Iris pigment epithelial cell (primary cell): Measurements from ENCODE around the gene ANXA2.
"Not testable (repeated sequence)": the region's sequence is repeated elsewhere in the genome, so short reads cannot be mapped to it uniquely, and the experiment has no call there.

Source experiments
- DNase-seq: peaks from one replicate; pipeline ENCODE4 v3.0.0-alpha.2; 2011; ENCODE audit warnings: low read depth

Gene ANXA2

DNA sequence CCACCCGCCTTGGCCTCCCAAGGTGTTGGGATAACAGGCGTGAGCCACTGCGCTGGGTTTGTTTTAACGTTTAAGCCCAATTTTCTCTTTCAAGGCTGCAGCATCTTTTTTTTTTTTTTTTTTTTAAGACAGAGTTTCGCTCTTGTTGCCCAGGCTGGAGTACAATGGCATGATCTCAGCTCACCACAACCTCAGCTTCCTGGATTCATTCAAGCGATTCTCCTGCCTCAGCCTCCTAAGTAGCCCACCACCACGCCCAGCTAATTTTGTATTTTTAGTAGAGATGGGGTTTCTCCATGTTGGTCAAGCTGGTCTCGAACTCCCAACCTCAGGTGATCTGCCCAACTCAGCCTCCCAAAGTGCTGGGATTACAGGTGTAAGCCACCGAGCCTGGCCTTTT, 12.6 kb upstream of the ANXA2 start:
- not testable (repeated sequence) for DNase-seq

DNA sequence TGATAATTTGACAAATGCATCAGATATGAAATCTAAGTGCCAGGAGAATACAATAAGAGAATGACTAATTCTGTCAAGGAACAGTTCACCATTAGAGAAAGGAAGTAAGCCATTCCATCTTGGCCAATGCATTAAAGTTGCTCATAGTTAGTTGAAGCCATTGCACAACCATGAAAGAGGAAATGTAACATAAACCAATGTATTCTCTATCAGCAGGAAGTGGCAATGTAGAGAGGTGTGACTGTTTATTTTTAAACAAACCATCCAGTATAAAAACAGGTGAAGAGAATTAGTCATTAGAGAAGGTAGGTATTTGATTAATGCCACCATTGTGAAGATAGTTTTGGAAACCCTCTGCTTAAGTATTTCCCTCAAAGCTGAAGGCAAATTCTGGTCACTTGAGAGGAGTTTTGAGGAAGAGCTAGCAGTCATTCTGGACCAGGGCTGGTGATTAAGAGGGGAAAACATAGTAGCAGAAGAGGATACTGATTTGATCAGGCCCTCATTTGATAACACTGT, 10.7 kb upstream of the ANXA2 start:
- peak; percentile 90 for DNase-seq

DNA sequence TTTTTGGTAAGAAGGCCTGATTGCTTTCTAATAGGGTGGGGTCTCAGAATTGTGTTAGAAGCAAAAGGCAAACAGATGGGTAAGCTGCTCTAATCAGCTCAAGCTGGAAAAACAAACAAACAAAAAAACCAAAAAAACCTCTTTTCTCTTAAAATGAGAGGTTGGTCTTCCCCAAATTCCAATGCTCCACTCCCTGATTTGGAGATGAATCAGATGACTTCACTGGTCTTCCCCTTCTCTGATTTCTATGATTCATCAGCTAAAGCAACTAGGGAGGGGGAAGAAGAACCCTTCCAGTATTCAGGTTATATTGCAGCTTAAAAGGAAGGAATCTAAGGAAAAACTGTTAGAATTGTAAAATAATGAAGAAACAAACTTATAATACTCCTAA, 9.6 kb upstream of the ANXA2 start:
- DNase-seq: peak; percentile 88

DNA sequence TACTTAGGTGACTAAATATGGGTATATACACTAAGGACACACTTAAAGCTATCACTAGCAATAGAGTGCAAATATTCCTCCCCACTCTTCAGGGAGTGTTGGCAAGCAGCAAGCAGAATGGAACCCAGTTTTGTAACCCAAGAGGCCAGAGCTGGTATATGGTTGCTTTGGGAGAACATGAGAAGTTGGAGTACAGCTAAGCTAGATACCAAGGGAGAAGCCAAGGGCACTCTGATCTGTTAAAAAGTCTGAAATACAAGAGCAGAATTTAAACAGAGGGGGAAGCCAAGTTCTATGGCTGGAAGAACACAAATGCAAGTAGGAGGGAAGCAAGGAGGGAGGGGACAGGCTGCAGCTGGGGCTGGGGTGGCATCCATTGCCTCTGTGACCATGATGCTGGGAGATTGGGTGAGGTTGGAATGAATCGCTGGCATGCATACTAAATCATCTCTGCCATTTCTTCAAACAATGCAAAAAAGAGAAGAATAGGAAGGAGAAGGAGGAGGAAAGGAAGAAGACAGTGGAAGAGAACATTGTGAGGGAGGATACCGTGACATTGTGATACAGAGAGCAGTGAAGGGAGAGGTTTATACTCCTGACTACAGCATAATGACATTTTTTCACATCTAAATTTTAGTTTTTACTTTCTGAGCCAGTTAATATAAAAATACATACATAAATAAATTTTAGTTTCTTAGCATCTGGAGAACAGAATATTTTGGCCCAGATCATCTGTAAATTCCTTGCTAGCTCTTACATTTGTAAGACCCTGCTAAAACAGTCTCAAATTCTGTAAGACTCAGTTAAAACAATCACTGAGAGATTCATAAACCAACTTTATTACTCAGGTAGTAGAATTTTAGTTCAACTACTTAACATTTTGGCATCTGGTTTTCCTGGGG, 9.0 kb upstream of the ANXA2 start:
- no peak for DNase-seq

DNA sequence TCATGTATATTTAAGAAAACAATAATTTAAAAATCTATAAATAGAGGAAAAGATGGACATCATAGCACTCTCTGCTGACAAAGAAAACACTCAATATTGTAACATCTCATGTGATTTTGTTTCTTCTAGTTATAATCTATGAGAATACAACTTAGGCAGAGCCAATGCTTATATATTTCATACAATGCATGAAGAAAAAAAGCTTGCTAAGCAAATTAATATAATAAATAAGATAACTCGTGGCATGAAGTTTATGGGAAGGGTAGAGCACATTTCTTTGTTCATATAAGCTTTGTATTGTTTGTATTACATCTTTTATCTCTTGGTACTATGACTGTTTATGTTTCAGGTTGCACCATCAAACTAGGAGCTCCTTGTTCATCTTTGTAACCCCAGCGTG, 7.6 kb upstream of the ANXA2 start:
- no peak for DNase-seq

DNA sequence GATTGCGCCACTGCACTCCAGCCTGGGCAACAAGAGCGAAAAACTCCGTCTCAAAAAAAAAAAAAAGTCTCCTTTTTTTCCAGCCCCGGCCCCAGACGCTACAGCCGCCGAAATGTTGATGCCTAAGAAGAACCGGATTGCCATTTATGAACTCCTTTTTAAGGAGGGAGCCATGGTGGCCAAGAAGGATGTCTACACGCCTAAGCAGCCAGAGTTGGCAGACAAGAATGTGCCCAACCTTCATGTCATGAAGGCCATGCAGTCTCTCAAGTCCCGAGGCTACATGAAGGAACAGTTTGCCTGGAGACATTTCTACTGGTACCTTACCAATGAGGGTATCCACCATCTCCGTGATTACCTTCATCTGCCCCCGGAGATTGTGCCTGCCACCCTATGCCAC, 6.6 kb upstream of the ANXA2 start:
- DNase-seq: not testable (repeated sequence)

DNA sequence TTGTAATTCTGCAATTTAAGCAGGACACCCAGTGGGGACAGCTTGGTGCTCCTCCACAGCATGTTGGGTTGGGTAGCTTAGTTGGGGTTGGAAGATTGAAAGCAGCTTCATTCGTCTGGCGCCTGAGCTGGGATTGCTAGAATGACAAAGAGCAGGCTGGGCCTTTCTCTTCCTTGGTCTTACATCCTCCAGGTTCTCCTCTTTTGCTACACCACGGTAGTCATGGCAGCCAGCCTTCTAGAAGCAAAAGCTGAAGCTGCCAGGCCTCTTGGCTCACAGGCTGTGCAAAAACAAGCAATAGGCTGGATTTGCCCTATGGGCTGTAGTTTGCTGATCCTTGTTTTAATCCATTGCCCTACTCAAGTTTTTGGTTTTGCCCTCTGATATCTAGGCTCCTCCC, 3.2 kb upstream of the ANXA2 start:
- DNase-seq: no peak

DNA sequence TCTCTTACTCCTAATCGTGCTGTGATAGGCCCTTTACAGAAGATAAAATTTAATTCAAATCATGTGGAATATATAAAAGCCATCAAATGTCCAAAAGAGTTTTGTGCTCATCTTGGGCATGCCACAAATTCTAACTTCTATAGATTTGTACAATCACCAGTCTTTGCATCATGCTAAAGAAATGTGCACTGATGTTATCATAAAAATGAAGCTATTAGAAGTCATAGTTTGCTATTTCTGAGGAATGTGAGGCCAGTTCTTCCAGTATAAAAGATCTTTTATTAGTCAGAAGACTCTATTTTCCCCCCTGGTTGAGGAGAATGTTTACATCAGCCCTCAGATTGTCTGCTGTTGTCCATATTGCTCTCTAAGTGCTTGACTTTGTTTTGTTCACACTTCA, 2.1 kb upstream of the ANXA2 start:
- DNase-seq: peak; percentile 82

DNA sequence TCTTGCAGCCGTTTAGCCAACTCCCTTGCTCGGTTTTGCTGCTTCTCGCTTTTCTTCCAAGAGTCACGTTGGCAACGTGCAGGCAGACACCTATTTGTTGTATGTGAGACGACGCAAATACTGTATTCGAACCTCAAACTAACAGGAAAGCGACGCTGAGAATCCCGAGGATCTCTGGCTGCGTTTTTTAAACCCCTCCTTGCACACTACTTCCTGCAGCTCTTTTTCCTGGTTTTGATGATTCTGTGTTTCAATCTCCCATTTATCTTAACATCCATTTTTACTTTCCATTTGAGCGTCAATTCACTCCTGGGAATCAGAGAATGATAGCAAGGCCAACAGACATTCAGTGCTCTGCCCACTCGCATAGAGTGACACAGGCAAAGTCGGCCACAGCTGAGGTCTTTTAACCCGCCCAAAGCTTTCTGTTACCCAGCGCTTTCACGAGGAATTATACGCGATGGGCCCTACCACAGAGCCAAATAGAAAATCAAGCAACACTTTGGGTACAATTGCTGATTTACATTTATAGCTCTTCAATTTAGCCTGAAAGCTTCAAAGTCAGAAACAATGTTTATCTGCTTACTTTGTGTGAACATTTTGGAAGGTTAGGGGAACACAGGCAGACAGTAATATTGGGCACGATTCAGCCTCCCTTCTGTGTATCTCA, 1.6 kb upstream of the ANXA2 start:
- DNase-seq: no peak

DNA sequence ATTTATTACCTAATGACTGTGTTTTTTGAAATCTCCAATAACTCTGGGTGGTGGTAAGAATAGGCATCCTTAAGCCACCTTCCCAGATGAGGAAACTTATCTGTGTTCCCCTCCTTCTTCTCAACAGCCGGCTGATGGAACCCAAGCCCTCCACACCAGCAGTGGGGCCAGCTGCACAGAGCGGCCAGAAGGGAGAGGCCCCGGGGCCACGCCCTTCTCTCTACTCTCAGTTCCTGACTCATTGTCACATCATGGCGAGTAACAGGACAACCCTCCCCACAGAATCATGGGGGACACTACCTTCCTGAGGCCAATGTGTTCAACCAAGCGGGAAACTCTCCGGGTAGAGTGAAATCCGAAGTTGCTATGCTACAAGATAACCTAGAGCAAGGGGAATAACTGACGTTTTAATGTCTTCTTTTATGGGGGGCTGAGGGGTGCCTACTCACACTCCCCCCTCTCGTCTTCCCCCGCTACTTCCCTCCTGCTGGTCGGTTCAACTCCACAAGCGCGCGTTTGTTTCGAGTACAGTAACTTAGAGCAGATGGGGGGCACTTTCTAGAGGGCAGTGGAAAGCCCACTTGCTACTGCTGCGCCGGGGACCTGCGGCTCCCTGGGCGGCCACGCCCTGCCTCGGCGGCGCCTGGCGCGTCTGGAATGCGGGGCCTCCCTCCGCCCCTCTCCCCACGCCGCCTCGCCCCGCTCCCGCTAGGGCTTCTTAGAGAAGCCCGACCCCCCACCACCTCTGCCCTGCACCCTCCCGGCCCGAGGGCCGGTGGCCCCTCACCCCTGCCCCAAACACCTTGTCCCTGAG, 621 bp downstream of the ANXA2 start:
- peak; percentile 70 for DNase-seq

DNA sequence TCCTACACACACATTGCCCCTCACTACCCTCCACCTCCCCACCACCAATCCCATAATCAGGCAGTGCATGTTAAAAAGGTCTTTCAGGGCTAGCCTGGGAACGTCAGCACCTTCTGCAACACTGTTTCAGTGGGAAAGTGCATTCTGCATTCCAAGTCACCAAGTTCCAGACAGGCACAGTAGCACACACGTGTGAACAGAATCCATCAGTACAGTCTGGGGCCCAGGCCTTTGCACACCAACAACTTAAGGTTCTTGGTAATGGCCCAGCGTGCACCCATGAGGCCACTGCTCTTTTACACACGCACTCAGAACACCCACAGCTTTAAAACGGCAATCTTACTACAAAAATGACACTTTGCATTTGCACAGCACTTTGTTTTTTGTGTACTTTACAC, 1.2 kb downstream of the ANXA2 start:
- DNase-seq: no peak

DNA sequence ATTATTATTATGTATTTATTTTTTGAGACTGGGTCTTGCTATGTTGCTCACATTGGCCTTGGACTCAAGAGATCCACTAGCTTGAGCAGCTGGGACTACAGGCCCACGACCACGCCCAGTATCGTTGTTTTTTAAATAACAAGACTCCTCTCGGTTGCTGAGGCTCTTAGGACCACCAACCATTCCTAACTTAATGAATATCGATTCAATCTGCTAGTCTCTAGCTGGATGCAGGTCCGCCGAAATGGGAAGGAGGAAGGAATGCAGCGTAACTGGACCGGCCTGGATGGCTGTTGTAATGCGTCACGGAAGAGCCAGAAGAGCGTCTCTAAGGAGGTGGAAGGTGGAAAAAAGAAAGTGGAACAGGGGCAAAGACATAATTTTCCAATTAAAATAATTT, 1.7 kb downstream of the ANXA2 start:
- no peak for DNase-seq

DNA sequence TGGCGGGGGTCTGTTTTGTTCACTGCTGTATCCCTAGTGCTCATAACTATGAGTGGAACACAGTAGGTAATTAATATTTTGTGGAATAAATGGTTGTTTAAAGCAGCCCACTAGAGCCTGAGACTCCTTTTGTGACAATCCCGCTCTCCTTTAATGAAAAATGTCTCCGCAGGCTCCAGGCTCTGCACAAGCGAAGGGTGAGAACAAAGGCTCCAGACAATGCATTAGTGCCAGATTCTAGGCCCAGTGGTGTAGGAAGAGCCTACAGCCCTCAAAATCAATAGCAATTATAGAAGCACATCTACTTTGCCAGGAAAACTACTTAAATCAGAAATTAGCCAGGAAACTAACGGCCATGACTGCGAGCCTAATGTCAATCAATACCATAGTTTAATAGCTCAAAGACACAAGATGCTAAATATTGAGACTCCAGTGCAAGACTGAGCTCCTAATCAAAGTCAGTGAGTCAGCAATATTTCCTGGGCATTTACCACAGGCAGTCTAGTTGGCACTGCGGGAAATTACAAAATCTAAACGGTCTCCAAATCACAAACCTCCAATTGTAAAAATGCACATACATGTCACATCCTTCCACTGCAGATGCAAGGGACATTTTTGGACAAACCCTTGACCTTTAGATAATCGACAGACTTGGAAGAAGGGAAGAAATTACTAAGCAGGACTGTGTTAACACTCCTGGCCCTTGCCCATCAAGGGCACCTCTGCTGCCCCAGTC, 2.3 kb downstream of the ANXA2 start:
- no peak for DNase-seq

DNA sequence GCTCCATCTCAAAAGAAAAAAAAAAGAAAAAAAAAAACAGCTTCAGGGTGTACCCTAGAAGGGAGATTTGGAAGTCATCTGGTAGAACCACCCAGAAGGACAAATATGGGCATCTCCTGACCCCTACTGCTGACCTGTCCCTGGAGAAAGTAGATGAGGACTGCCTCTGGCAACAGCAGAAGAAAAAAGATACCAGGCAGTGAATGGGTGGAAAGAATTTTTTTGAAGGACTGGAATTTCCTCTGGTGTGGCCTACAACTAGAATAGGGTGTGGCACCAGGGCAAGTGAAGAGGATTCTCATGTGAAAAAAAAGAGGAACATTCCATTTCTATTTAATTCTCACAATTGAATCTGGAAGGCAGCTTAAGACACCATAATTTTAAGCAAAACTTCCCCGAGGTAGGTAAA, 3.1 kb downstream of the ANXA2 start:
- DNase-seq: peak; percentile 29

DNA sequence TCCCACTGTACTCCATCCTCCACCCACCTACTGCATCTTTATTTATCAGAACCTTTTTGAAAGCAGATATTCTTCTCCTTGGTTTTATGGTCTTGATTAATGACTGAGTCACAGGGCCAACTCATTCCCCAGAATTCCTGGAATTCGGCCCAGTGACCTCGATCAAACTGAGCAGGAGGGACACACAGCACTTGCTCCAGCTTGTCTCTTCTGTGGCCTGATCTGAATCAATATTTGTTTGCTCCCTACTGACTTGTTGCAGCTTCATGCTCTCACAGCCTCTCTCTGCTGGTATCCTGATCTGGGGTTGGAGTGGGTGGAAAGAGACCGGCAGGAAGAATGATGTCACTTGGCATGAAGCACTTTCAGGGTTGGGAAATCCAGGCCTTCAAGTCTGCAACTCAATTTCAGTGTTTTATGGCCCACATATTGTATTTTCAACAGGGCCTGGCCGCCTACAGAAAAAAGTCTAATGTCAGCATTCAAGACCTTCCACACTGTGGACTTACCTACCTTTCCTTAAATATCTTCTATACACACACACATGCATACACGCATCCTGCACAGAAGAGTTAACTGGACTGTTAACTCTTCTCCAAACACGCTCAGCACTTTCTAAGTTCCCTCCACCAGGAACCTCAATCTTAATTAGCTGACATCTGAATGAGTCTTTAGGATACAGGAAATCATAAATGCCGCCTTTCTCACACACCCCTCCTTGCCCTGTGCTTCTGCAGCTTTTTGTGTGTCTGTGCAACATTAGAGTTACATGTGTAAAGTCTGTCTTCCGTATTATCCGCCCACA, 4.6 kb downstream of the ANXA2 start:
- peak; percentile 97 for DNase-seq

DNA sequence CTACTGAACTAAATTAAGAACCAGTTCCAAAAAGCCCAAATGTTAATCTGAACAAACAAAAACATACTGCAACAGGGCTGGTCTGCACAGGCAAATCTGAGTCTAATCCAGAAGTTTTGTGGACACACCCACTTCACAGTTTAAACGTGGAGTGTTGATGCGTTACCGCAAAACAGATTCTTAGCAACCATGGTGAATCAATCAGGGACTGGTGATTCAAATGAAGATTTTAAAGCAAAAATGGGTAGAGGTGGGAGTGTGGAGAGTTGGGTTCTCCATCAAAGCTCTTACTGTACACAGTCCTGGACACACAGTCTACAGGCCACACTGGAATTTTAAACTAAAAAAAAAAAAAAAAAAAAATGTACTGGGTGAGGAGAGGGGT, 5.2 kb downstream of the ANXA2 start:
- DNase-seq: peak; percentile 84

DNA sequence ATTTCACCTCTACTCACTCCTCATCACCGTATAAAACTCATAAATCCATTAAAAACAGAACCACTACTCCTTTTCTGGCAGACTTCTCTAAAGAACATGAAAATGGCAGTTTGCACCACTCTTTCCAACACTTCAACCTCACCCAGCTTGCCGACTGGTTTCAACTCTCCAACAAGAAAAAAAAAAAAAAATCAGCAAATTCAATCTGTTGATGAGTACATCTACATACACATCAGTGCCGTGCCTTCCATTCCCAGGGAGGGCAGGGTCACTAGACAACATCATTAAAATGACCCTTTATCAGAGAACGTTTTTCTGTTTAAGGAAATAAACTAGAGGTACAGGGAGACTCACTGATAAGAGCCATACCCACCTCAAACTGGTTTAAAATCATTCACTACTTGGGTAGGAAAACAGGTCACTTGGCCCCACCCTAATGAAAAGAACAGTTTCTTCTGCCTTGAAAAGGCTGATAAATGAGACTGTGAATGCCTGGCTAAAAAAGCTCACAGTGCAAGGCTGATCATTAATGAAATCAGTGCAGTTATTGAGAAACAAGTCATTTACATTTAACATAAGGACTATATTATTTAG, 6.0 kb downstream of the ANXA2 start:
- DNase-seq: peak; percentile 22

DNA sequence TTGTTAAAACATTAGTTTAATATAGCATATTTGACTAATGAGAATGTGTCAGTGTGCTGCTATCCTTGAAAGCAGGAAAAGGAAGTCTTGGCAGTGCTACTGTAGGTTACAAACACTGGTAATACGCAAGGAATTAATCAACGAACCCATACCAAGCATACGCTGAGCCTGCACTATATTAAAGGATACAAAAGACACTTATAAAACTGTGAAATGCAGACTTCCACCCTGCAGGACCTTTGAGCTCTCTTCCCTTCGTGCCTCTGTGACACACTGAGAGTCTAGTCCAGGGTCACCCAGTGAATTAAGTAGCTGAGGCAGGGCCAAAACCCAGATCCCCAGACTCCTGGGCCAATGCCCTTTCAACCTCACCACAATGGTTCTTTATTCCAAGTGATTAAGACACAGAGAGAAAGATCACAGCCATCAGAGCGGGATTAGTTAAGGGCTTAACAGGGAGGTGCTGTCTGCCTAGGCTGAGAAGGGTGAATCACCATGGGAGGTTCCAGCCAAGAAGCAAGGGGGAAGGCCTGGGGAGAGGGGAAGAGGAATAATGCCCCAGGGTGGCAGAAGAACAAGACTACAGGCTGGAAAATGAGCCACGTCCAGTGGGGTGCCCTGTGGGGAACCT, 6.8 kb downstream of the ANXA2 start:
- peak; percentile 94 for DNase-seq

DNA sequence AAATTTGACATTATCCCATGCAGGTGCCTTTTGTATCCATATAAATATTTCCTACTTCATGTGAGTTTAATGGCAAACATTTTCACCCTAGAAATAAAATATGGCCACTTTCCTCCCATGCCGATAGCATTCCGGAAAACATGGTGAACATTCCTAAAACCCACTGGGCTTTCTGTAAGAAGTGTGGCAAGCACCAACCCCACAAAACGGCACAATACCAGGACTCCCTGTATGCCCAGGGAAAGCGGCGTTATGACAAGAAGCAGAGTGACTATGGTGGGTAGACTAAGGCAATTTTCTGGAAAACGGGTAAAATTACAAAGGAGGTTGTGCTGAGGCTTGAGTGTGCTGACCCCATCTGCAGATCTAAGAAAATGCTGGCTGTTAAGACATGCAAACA, 7.6 kb downstream of the ANXA2 start:
- peak; percentile 11 for DNase-seq
